HEK293T (cell line): Measurements from ENCODE around the gene MLLT10.

Experiments used
- CTCF ChIA-PET: fragments of 350-600 bp; formaldehyde crosslinking; extraction: SDS; loops from one replicate; lab custom pipeline; 2021; ENCODE audit warnings: antibody characterized with exemption, inconsistent platforms; lab: Yijun Ruan, JAX
- POLR2A ChIA-PET: fragments of 350-600 bp; formaldehyde crosslinking; extraction: SDS; loops from one replicate; lab custom pipeline; 2020; ENCODE audit warnings: antibody characterized with exemption, inconsistent platforms; lab: Yijun Ruan, JAX
- DNase-seq: peaks from one replicate; pipeline ENCODE4 v3.0.0; 2012; ENCODE audit warnings: mixed read lengths; ENCODE audit errors: extremely low spot score
- ARNT ChIP-seq: fragments of 450-650 bp; IDR thresholded peaks from 2 replicates; pipeline ENCODE4 v1.6.1; 2017; ENCODE audit warnings: mild to moderate bottlenecking
- BHLHE40 ChIP-seq: fragments of 450-650 bp; IDR thresholded peaks from 2 replicates; pipeline ENCODE4 v1.6.1; 2016; ENCODE audit warnings: mild to moderate bottlenecking, moderate library complexity, borderline replicate concordance
- CTBP1 ChIP-seq: fragments of 450-650 bp; IDR thresholded peaks from 2 replicates; pipeline ENCODE4 v1.6.1; 2016; ENCODE audit warnings: borderline replicate concordance
- ELF4 ChIP-seq: fragments of 450-650 bp; IDR thresholded peaks from 2 replicates; pipeline ENCODE4 v1.6.1; 2017; ENCODE audit warnings: antibody characterized with exemption
- FOXA1 ChIP-seq: fragments of 450-650 bp; IDR thresholded peaks from 2 replicates; pipeline ENCODE4 v1.6.1; 2016; ENCODE audit warnings: mild to moderate bottlenecking
- FOXK2 ChIP-seq: fragments of 450-650 bp; IDR thresholded peaks from 2 replicates; pipeline ENCODE4 v1.6.1; 2016; ENCODE audit warnings: mild to moderate bottlenecking
- FOXM1 ChIP-seq: fragments of 450-650 bp; IDR thresholded peaks from 2 replicates; pipeline ENCODE4 v1.6.1; 2017; ENCODE audit warnings: mild to moderate bottlenecking, borderline replicate concordance
- HDGF ChIP-seq: fragments of 450-650 bp; IDR thresholded peaks from 2 replicates; pipeline ENCODE4 v1.6.1; 2017; ENCODE audit warnings: antibody characterized with exemption, borderline replicate concordance
- L3MBTL2 ChIP-seq: fragments of 450-650 bp; conservative IDR thresholded peaks from 2 replicates; pipeline ENCODE4 v1.6.1; 2016; ENCODE audit warnings: mild to moderate bottlenecking
- LEF1 ChIP-seq: fragments of 450-650 bp; IDR thresholded peaks from 2 replicates; pipeline ENCODE4 v1.6.1; 2017; ENCODE audit warnings: mild to moderate bottlenecking, borderline replicate concordance
- NFRKB ChIP-seq: fragments of 450-650 bp; IDR thresholded peaks from 2 replicates; pipeline ENCODE4 v1.6.1; 2016; ENCODE audit warnings: mild to moderate bottlenecking, moderate library complexity
- SP1 ChIP-seq: fragments of 450-650 bp; IDR thresholded peaks from 2 replicates; pipeline ENCODE4 v1.6.1; 2017
- SUZ12 ChIP-seq: fragments of 450-650 bp; IDR thresholded peaks from 2 replicates; pipeline ENCODE4 v1.6.1; 2016; ENCODE audit warnings: mild to moderate bottlenecking
- TARDBP ChIP-seq: fragments of 450-650 bp; IDR thresholded peaks from 2 replicates; pipeline ENCODE4 v1.6.1; 2016
- ZNF384 ChIP-seq: fragments of 450-650 bp; IDR thresholded peaks from 2 replicates; pipeline ENCODE4 v1.6.1; 2016
- TF ChIP-seq, protein P1 (sequence below): fragments of 450-650 bp; IDR thresholded peaks from 2 replicates; pipeline ENCODE4 v1.6.1; 2016

Gene MLLT10

DNA sequence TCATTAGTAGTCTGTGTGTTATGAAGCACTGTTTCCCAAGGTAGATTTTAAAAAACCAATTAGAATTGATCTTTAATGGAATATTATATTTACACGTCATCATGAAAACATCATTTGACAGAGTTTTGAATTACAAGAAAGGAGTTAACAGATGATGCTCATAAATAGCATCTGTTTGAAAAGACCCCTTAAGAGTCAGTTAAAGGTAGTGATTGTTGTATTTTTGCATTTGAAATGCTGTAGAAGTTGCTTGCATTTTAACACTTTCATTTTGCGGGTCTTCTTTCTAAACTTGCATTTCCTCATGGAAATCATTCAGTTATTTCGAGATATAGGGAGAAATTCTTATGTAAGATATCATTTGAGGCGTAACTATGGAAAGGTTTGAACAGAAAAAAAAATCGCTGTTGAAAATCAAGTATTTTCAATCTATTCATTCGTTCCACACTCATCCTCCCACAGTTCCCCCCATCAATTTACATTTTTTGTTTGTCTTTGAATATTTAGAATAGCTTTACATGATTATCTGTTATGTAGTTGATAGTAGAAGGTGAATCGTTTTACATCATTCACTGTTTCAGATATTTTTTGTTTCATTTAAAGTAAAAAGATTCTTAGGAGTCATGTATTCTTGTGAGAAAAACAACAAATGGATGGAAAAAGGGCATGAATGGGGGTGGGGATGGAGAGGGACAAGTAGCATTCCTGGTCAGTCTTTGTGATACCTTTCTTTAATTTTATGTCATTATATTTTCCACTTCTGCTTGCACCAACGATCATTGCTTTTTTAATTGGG lies 5.6 kb upstream of the MLLT10 start:
- CTCF ChIA-PET, result no interaction called here
- POLR2A ChIA-PET, result interaction anchor here (1.4 to 3.2 kb wide), 4 partner anchors 10 to 32 kb away, joined by 7 to 49 read pairs (median 15); no protein-coding TSS in a partner anchor
- no peak for TF ChIP-seq FOXM1
- TF ChIP-seq SP1, result no peak
- TF ChIP-seq TARDBP, result no peak
- no peak for TF ChIP-seq NFRKB
- TF ChIP-seq LEF1, result no peak
- TF ChIP-seq FOXA1, result no peak
- no peak for TF ChIP-seq BHLHE40
- no peak for TF ChIP-seq CTBP1
- TF ChIP-seq L3MBTL2, result no peak
- TF ChIP-seq HDGF, result no peak
- no peak for TF ChIP-seq ELF4
- no peak for TF ChIP-seq SUZ12
- TF ChIP-seq ZNF384, result no peak
- no peak for TF ChIP-seq ARNT
- TF ChIP-seq, protein P1, sequence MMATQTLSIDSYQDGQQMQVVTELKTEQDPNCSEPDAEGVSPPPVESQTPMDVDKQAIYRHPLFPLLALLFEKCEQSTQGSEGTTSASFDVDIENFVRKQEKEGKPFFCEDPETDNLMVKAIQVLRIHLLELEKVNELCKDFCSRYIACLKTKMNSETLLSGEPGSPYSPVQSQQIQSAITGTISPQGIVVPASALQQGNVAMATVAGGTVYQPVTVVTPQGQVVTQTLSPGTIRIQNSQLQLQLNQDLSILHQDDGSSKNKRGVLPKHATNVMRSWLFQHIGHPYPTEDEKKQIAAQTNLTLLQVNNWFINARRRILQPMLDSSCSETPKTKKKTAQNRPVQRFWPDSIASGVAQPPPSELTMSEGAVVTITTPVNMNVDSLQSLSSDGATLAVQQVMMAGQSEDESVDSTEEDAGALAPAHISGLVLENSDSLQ, result no peak
- no peak for TF ChIP-seq FOXK2
- no peak for DNase-seq

DNA sequence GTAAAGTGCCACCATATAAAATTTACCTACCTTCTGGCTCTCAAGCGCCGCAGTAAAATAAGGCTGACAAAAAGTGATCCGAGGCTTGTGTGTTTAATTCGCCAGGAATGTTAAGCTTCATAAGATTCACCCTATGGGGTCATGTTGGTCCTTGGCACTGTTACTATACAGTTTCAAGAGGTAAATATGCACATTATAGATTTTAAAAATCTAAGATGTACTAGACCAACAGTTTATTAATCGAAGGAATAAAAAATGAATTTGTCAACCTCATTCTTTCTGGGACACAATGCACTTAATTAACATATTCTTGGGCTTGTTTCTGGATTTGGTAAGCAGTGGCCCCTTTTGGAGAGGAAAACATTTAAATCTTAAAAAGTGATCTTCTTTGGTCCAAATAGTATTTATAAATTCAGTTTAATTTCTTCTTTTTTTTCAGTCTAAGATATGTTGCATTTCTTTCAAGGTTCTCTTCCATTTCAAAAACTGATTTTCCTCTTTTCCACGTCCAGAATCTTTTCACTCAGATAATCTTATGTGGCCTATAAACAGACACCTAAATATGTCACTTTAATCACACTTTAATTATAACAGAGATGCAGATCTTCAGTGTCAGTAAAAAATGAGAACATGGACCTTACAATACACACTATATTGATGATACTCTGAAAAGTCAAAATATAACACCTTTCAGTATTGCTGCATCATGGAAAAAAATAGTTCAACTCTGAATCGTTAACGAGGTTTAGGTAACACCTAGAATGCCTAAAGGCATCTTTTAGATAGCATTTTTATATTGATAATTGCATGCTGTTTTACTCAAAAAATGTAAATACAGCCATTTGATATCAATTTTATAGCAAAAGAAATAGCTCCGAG lies 4.8 kb upstream of the MLLT10 start:
- ChIA-PET CTCF (no interaction called here), POLR2A (interaction anchor here (1.4 to 1.8 kb wide), 2 partner anchors 11 to 33 kb away, joined by 7 to 10 read pairs; no protein-coding TSS in a partner anchor)
- TF ChIP-seq BHLHE40, result no peak
- TF ChIP-seq TARDBP, result no peak
- TF ChIP-seq ZNF384, result no peak
- TF ChIP-seq SUZ12, result no peak
- TF ChIP-seq, protein P1, result no peak
- TF ChIP-seq ELF4, result no peak
- TF ChIP-seq ARNT, result no peak
- no peak for TF ChIP-seq FOXM1
- TF ChIP-seq SP1, result no peak
- TF ChIP-seq L3MBTL2, result no peak
- no peak for TF ChIP-seq NFRKB
- TF ChIP-seq LEF1, result no peak
- no peak for TF ChIP-seq CTBP1
- no peak for TF ChIP-seq FOXA1
- TF ChIP-seq FOXK2, result no peak
- TF ChIP-seq HDGF, result no peak
- DNase-seq, result no peak

DNA sequence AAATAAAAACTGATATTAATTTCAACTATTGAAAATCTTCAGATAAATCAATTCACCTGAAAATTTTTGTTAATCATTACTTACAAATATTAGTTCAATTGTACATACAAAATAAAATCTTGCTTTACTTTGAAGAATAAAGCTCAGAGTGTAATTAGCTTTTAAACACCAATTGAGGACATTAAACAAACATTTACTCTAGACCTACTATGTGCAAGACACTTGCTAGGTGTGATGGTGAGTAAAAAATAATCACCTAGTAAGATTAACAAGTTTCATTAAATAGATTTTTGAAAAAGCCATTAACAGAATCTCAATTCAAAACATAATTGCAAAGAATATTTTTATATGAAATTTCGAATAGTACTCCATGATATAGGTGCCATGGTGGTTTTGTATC lies 3.9 kb upstream of the MLLT10 start:
- POLR2A ChIA-PET, result interaction anchor here (1.8 kb wide), 1 partner anchor 12 kb away, joined by 10 read pairs; no protein-coding TSS in a partner anchor
- DNase-seq, result no peak

DNA sequence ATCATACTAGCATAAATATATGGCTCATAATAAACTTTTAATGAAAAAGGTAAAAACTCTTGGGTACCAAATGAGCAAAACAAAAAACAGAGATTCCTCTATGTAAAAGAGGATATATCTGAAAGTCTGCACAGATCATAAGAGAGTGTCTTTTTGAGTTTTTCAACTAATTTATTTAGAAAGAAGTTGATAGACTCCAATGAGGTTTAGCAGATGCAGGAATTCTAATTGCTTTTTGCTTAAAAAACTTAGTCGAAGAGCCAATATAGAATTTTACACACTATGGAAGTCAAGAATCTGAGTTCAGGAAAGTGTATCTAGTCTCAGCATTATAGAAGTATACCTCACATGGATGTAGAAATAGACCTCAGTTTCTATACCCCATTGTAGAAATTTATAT lies 3.4 kb upstream of the MLLT10 start:
- no peak for DNase-seq
- ChIA-PET POLR2A (no interaction called here), CTCF (interaction anchor here (0.6 kb wide), 1 partner anchor 450 kb away, joined by 3 read pairs; no protein-coding TSS in a partner anchor)
- TF ChIP-seq ZNF384 (no peak), ELF4 (no peak), FOXA1 (no peak), FOXK2 (no peak), CTBP1 (no peak), SUZ12 (no peak), TARDBP (no peak), SP1 (no peak)

More for the DNA sequence above, 3.9 kb upstream of the MLLT10 start:
- TF ChIP-seq ARNT, result no peak
- no peak for TF ChIP-seq ELF4
- TF ChIP-seq ZNF384, result no peak
- no peak for TF ChIP-seq SP1
- no peak for TF ChIP-seq HDGF
- TF ChIP-seq CTBP1, result no peak
- no peak for TF ChIP-seq FOXA1
- no peak for TF ChIP-seq NFRKB
- TF ChIP-seq FOXK2, result no peak
- TF ChIP-seq, protein P1, result no peak
- no peak for TF ChIP-seq SUZ12
- no peak for TF ChIP-seq LEF1
- TF ChIP-seq TARDBP, result no peak
- TF ChIP-seq FOXM1, result no peak
- TF ChIP-seq L3MBTL2, result no peak
- no peak for TF ChIP-seq BHLHE40
- CTCF ChIA-PET, result interaction anchor here (0.6 kb wide), 1 partner anchor 450 kb away, joined by 3 read pairs; no protein-coding TSS in a partner anchor

DNA sequence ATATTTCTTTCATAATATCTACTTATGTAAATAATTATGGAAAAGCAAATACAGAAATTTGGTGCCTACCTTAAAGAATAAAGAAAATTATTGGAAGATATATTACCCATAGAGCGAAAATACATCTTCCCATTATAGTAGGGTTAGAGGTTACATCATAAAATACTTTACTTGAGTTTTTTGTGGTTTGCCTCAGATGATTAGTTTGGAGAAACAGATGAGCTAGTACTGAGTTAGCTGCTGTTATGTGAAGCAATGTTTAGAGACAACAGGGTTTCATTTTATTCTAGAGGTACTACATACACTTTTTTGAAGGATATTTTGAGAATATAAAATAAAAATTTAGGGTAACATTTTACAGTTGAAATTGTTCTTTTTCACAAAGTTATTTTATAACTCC lies 2.9 kb upstream of the MLLT10 start:
- ChIA-PET POLR2A (interaction anchor here (0.6 kb wide), 1 partner anchor 13 kb away, joined by 3 read pairs; no protein-coding TSS in a partner anchor), CTCF (no interaction called here)
- no peak for DNase-seq
- TF ChIP-seq, protein P1, result no peak
